Measurements from ENCODE around the gene CCDC18.

GRCh38 chr1:93143136-93143535 is 37.4 kb upstream of the CCDC18 start:
- TF ChIP-seq CTCF (IDR thresholded peaks at IDR 0.05) (no peak), MAX (CRISPR knock-in tag; IDR thresholded peaks at IDR 0.05) (no peak), RELA (CRISPR knock-in tag; IDR thresholded peaks at IDR 0.05; ENCODE audit: borderline replicate concordance) (no peak), GTF2I (CRISPR knock-in tag; conservative IDR thresholded peaks at IDR 0.05) (no peak), SP1 (CRISPR knock-in tag; conservative IDR thresholded peaks at IDR 0.05) (no peak), NFYB (CRISPR knock-in tag; conservative IDR thresholded peaks at IDR 0.05; ENCODE audit: low read depth) (no peak), ZNF263 (CRISPR knock-in tag; IDR thresholded peaks at IDR 0.05; ENCODE audit: low read depth) (no peak), JAZF1 (CRISPR knock-in tag; IDR thresholded peaks at IDR 0.05) (no peak), ZNF512 (CRISPR knock-in tag; IDR thresholded peaks at IDR 0.05; ENCODE audit: borderline replicate concordance) (no peak), NFATC4 (CRISPR knock-in tag; IDR thresholded peaks at IDR 0.05) (no peak), JUN (CRISPR knock-in tag; IDR thresholded peaks at IDR 0.05) (no peak), FOXK1 (CRISPR knock-in tag; IDR thresholded peaks at IDR 0.05) (no peak)

Measured in WTC11 (cell line).